HPDE6-E6E7 (cell line): ENCODE results near the gene ABCB4.
"Not testable (repeated sequence)": the region's sequence is repeated elsewhere in the genome, so short reads cannot be mapped to it uniquely, and the experiment has no call there.

Source experiments
- DNase-seq: peaks from one replicate; pipeline ENCODE4 v3.0.0; 2011; ENCODE audit warnings: missing footprints; ENCODE audit errors: extremely low spot score

ABCB4 gene

GRCh38 chr7:87476179-87476557, 688 bp upstream of the ABCB4 start:
- DNase-seq: no peak

DNA sequence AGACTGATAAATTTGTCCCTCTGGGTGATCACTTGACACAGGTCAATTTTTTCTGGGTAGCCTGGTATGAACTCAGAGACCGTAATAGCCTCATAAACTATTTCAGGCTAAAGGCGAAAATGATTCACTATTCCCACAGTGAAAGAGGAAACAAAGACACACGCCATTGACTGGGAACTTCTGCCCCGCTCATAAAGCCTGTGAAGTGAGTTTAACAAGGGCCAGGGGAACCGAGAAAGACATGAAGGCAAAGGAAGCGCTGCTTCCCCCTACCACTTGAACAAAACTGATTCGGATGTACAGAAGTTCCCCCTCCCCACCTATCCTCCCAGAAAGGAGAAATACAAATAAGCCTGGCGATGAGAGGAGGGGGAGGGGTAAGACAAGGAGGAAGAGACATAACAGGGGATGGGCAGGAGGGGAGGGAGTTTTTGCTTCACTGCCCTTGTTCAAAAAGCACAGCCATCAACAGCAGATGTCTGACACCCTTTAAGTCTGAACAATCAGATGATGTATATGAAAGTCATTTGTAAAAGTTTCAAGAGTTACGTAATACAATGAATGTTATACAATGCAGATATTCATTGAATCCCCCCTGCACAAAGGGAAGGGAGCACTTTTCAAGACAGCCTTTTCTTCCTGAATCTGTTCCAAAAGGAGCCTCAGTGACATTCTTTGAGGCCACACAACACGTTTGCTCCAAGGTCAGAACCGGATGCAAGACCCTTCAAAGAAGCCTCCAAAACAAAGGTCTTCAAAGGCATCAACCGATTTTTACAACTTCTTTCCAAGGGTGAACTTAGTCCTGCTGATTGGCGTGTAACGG, 734 bp downstream of the ABCB4 start:
- no peak for DNase-seq

DNA sequence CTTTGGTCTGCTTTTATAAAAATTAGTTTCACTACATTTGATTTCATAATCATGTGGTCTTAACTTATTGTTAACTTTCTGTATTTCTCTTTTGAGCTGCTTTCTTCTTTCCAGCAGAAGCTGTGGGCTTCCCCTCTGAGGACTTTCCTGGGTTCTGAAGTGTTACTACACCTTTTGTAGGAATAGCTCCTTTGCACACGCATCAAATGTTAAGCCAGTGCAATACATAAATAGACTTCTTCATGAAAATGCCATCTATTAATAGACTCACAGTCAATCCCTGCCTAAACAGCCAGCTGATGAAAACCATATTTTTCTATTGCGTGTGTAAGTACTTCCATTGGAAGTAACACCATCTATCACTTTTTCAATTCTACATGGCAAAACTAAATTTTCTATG, 1.5 kb downstream of the ABCB4 start:
- DNase-seq: no peak

- no peak for DNase-seq
Measured at GRCh38 chr7:87473192-87473591, 2.3 kb downstream of the ABCB4 start.

DNA sequence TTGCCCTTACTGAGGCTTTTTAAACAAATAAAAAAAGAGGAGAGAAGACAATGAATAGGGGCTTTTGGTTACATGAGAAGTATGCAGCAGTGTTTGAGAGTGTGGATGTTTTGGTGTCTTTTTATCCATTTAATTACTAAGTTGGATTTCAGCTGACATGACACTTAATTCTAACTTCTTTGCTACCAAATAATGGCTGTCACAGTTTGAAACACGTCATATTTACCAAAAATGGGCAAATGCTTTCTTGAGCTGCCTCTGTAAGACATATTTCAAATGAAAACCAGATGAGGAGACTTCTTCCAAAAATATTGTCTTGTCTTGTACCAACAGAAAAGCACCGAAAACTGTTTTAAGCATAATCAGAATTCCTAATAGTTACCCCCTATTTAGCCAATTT, 4.0 kb downstream of the ABCB4 start:
- no peak for DNase-seq

- not testable (repeated sequence) for DNase-seq
Measured at GRCh38 chr7:87469204-87469603, 6.3 kb downstream of the ABCB4 start.

DNA sequence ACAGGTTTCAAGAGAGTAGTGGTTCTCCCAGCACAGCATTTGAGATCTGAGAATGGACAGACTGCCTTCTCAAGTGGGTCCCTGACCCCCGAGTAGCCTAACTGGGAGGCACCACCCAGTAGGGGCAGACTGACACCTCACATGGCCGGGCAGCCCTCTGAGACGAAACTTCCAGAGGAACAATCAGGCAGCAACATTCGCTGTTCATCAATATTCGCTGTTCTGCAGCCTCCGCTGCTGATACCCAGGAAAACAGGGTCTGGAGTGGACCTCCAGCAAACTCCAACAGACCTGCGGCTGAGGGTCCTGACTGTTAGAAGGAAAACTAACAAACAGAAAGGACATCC, 10.0 kb downstream of the ABCB4 start:
- DNase-seq: not testable (repeated sequence)

- DNase-seq: not testable (repeated sequence)
Measured at GRCh38 chr7:87464830-87465533, 10.5 kb downstream of the ABCB4 start.

- DNase-seq: no peak
Measured at GRCh38 chr7:87463982-87464381, 11.5 kb downstream of the ABCB4 start.

DNA sequence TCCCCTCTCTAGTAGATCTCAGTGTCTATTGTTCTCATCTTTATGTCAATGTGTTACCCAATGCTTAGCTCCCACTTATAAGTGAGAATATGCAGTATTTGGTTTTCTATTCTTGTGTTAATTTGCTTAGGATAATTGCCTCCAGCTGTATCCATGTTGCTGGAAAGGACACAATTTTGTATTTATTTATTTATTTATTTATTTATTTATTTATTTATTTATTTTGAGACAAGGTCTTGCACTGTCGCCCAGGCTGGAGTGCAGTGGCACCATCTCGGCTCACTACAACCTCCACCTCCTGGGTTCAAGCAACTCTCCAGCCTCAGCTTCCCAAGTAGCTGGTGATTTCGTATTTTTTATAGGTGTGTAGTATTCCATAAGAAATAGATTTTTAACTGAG, 15.0 kb downstream of the ABCB4 start:
- not testable (repeated sequence) for DNase-seq

DNA sequence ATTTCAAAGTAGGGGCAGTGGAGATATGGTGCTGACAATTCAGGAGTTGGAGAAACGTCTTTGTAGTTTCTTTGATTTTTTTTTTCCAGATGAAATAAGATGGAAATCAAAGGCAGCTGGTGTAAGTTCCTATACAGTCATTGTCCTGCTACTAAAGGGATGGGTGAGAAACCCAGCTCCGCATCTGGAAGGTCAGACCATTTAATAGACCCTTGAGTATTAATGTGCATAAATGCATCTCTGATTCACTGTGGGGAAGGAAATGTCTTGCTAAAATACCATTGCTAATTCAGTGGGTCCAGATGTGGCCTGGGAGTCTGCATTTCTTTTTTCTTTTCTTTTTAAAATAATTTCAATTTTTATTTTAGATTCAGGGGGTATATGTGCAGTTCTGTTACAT, 15.5 kb downstream of the ABCB4 start:
- DNase-seq: no peak

- DNase-seq: no peak
Measured at GRCh38 chr7:87458148-87458547, 17.3 kb downstream of the ABCB4 start.

DNA sequence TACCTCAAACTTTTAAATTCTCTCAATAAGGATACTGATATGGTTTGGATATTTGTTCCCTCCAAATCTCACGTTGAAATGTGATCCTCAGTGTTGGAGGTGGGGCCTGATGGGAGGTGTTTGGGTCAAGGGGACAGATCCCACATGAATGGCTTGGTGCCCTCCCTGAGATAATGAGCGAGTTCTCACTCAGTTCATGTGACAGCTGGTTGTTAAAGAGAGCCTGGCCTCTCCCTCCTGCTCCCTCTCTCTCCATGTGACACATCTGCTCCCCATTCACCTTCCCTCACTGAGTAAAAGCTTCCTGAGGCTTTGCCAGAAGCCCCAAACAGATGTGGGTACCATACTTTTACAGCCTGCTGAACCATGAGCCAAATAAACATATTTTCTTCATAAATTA, 19.2 kb downstream of the ABCB4 start:
- no peak for DNase-seq

GRCh38 chr7:87452279-87452678, 23.2 kb downstream of the ABCB4 start:
- DNase-seq: no peak

DNA sequence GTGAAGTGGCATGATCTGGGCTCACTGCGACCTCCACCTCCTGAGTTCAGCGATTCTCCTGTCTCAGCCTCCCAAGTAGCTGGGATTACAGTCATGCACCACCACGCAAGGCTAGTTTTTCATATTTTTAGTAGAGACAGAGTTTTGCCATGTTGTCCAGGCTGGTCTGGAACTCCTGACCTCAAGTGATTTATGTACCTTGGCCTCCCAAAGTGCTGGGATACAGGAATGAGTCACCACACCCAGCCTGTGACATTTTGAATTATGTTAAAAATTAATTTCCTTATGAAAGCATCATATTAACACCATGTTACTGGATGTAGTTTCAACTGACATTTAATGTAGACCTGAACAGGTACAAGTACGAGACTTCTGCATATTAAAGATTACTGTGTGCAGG, 24.3 kb downstream of the ABCB4 start:
- no peak for DNase-seq

GRCh38 chr7:87450706-87451105, 24.8 kb downstream of the ABCB4 start:
- no peak for DNase-seq

- no peak for DNase-seq
Measured at GRCh38 chr7:87448388-87448787, 27.1 kb downstream of the ABCB4 start.

- DNase-seq: no peak
Measured at GRCh38 chr7:87447116-87447635, 28.3 kb downstream of the ABCB4 start.

GRCh38 chr7:87445897-87446296, 29.6 kb downstream of the ABCB4 start:
- no peak for DNase-seq

DNA sequence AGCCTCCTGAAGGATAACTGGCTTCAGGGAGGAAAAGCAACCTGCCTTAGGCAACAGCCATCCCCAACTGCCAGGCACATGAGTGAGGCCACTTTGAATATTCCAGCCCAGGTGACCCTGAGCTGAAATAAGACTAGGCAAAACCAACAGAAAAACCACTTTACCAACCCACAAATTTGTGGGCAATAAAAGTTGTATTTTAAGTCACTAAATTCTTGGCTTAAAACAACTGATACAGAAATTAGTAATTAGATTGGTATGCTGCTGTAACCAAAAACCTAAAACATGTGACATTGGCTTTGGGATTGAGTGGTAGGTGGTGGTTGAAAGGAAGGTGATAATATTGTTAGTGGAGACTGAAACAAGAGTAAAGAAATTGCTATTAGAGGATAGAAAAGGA, 39.9 kb downstream of the ABCB4 start:
- DNase-seq: no peak

DNA sequence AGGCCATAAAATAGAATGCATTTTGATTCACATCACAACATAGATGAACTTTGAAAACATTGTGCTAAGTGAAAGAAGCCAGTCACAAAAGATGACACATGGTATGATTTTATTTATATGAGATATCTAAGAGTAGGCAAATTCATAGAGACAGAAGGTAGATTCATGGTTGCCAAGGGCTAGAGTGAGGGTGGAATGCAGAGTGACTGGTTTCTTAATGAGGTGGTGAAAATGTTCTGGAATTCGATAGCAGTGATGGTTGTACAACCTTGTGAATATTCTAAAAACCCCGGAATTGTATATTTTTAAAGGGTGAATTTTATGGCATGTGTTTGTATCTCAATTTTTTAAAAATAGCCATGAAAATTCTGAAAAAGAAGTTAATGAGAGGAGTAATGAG, 42.9 kb downstream of the ABCB4 start:
- DNase-seq: no peak

DNA sequence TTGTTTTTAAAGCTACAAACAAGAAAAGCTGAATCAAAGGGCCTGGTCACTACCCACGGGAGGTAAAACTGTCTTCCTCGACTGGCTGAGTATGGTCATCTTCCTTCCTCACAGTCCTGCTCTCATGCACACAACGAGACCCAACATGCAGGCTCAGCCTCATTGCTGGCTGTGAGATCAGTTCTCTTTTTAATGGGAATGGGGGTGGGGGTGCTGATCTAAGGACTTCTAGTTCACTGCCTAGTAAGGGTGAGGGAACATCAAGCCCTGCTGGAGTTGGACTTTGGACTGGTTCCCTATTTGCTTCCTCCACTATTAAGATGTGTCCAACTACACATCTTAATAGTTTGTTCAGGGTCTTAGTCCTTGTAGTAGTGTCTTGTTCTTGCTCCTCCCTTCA, 48.2 kb downstream of the ABCB4 start:
- no peak for DNase-seq

DNA sequence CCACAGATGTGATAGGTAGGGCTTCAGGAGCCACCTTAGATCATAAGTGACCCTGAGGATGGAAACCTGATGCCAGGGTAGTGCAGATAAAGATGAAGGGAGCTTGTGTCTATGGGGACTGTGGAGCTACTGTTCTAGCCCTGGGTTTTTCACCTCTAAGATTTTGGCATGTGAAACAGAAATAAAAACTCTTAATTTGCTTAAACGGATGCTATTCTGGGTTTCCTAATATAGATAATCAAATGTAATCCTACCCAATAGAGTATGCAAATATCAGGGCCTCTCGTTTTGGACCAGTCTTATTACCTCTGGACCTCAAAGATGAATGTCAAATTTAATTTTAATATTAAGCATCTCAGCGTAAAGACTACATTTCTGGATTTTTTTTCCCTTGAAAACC, 49.3 kb downstream of the ABCB4 start:
- no peak for DNase-seq
